Measurements from ENCODE around the gene KRTAP6-1. TPM values are rescaled to one million over a fixed set of nuclear protein-coding genes. Genes with fewer than 3 reads are reported as not detected.

The KRTAP6-1 gene
- polyA plus RNA-seq, 1 donor (not counting 4 experiments of a cell fraction or from before 2014, with no cell fraction given), result not detected

GRCh38 chr21:30612132-30612531, 1.6 kb downstream of the KRTAP6-1 start:
- no peaks in the 10 kb centered on the region for H3K79me2 ChIP-seq (ENCODE audit: control insufficient read depth, insufficient read depth, low read length)
- H3K27ac ChIP-seq (ENCODE audit: control insufficient read depth, insufficient read depth, low read length), result no peak overlapping the region
- H3K27me3 ChIP-seq (ENCODE audit: control insufficient read depth, extremely low read depth, insufficient read depth, low read length), result no peaks in the 10 kb centered on the region
- DNase-seq (ENCODE audit: low read depth, low spot score) (no peak), FAIRE-seq (no peak)
- no peaks in the 10 kb centered on the region for H3K9me1 ChIP-seq (ENCODE audit: control insufficient read depth, extremely low read depth, insufficient read depth, low read length)
- H3K9ac ChIP-seq (ENCODE audit: control insufficient read depth, extremely low read depth, insufficient read depth, low read length), result no peak overlapping the region
- H3K4me3 ChIP-seq (ENCODE audit: control insufficient read depth in 2 of 3, extremely low read depth in 1 of 3, insufficient read depth in 2 of 3, low read depth in 1 of 3, low read length in 3 of 3), result no peak overlapping the region
- no peak for TF ChIP-seq EZH2 (IDR thresholded peaks at IDR 0.05; ENCODE audit: low read length)
- TF ChIP-seq CTCF (optimal IDR thresholded peaks at IDR 0.05 in 1 of 3, IDR thresholded peaks at IDR 0.05 in 1 of 3, conservative IDR thresholded peaks at IDR 0.05 in 1 of 3; ENCODE audit: extremely low read depth in 1 of 3, insufficient read depth in 2 of 3, low read length in 3 of 3), result no peak
- H3K9me3 ChIP-seq (ENCODE audit: control insufficient read depth, low read depth, low read length), result no peaks in the 10 kb centered on the region
- no peaks in the 10 kb centered on the region for H4K20me1 ChIP-seq (ENCODE audit: control insufficient read depth, extremely low read depth, insufficient read depth, low read length)
- dilution Hi-C loops (cut with MboI; ENCODE audit: extremely low pct_ligation_motif_present, low sequenced_read_pairs), result no loop called here
- no peak overlapping the region for H2AFZ ChIP-seq (ENCODE audit: control insufficient read depth, low read length)
- H3K36me3 ChIP-seq (ENCODE audit: control insufficient read depth in 2 of 2, extremely low read depth in 1 of 2, insufficient read depth in 2 of 2, low read length in 2 of 2), result no peaks in the 10 kb centered on the region
- no peaks in the 10 kb centered on the region for H3K4me1 ChIP-seq (ENCODE audit: control insufficient read depth, extremely low read depth, insufficient read depth, low read length)
- no peak overlapping the region for H3K4me2 ChIP-seq (ENCODE audit: control insufficient read depth, extremely low read depth, insufficient read depth, low read depth, low read length)

DNA sequence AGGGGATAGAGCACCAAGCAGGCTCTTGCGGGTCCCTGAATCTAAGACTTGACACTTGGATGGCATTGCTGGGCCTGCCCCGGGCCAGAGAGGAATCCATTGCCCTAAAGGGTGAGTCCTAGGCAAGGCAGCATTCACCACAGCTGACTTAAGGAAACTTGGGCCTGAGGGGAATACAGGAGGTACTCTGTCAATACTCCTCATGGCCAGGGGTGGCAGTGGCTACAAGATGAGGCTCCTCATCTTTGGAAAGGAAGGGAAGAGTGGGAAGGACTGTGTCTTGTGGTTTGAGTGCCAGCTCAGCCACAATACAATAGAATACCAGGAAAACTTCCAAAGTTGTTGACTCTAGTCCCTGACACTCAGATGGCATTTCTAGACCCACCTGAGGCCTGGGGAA, 7.8 kb downstream of the KRTAP6-1 start:
- Histone ChIP-seq H3K4me1 (ENCODE audit: control insufficient read depth, extremely low read depth, insufficient read depth, low read length) (no peaks in the 10 kb centered on the region), H3K9ac (ENCODE audit: control insufficient read depth, extremely low read depth, insufficient read depth, low read length) (no peak overlapping the region), H3K36me3 (ENCODE audit: control insufficient read depth in 2 of 2, extremely low read depth in 1 of 2, insufficient read depth in 2 of 2, low read length in 2 of 2) (no peaks in the 10 kb centered on the region), H4K20me1 (ENCODE audit: control insufficient read depth, extremely low read depth, insufficient read depth, low read length) (no peaks in the 10 kb centered on the region), H3K4me3 (ENCODE audit: control insufficient read depth in 2 of 3, extremely low read depth in 1 of 3, insufficient read depth in 2 of 3, low read depth in 1 of 3, low read length in 3 of 3) (no peak overlapping the region), H3K79me2 (ENCODE audit: control insufficient read depth, insufficient read depth, low read length) (no peaks in the 10 kb centered on the region), H2AFZ (ENCODE audit: control insufficient read depth, low read length) (no peak overlapping the region), H3K27me3 (ENCODE audit: control insufficient read depth, extremely low read depth, insufficient read depth, low read length) (no peaks in the 10 kb centered on the region), H3K9me3 (ENCODE audit: control insufficient read depth, low read depth, low read length) (no peaks in the 10 kb centered on the region), H3K27ac (ENCODE audit: control insufficient read depth, insufficient read depth, low read length) (no peak overlapping the region), H3K9me1 (ENCODE audit: control insufficient read depth, extremely low read depth, insufficient read depth, low read length) (no peaks in the 10 kb centered on the region), H3K4me2 (ENCODE audit: control insufficient read depth, extremely low read depth, insufficient read depth, low read depth, low read length) (no peak overlapping the region)
- no peak for DNase-seq (ENCODE audit: low read depth, low spot score)
- no peak for FAIRE-seq
- peak in 1 of 3 experiments; percentile 10 for TF ChIP-seq CTCF (optimal IDR thresholded peaks at IDR 0.05 in 1 of 3, IDR thresholded peaks at IDR 0.05 in 1 of 3, conservative IDR thresholded peaks at IDR 0.05 in 1 of 3; ENCODE audit: extremely low read depth in 1 of 3, insufficient read depth in 2 of 3, low read length in 3 of 3)
- no peak for TF ChIP-seq EZH2 (IDR thresholded peaks at IDR 0.05; ENCODE audit: low read length)
- dilution Hi-C loops (cut with MboI; ENCODE audit: extremely low pct_ligation_motif_present, low sequenced_read_pairs), result no loop called here
